DND-41 (cell line): ENCODE measurements around the gene ATF6.

Experiments
- ATAC-seq: fragments of 200-7000 bp; cut with Tn5 transposase; 3 replicates; pipeline ENCODE4 v1.9.1; 2021; ENCODE audit warnings: low read depth; ENCODE audit not compliant: insufficient read depth
- DNase-seq: peaks from one replicate; pipeline ENCODE4 v3.0.0-alpha.2; 2020
- H2AFZ ChIP-seq: 2 replicates; pipeline ENCODE4 v1.6.0; 2012; ENCODE audit warnings: low read depth, low read length
- H3K27ac ChIP-seq: 2 replicates; pipeline ENCODE4 v1.5.1; 2012; ENCODE audit warnings: low read length, inconsistent platforms
- H3K27me3 ChIP-seq: fragments of 200-600 bp; sonication (generic); 2 replicates; pipeline ENCODE4 v1.6.0; 2012; ENCODE audit warnings: low read length, mild to moderate bottlenecking, inconsistent platforms; ENCODE audit not compliant: insufficient read depth, poor library complexity
- H3K36me3 ChIP-seq: 2 replicates; pipeline ENCODE4 v1.5.1; 2012; ENCODE audit warnings: low read length, inconsistent platforms; ENCODE audit not compliant: insufficient read depth
- H3K4me1 ChIP-seq: 2 replicates; pipeline ENCODE4 v1.5.1; 2012; ENCODE audit warnings: mild to moderate bottlenecking, low read length; ENCODE audit not compliant: insufficient read depth
- H3K4me2 ChIP-seq: 2 replicates; pipeline ENCODE4 v1.6.0; 2012; ENCODE audit warnings: mild to moderate bottlenecking, moderate library complexity, low read length, inconsistent platforms; ENCODE audit not compliant: insufficient read depth
- H3K4me3 ChIP-seq, 2 experiments: fragments of 200-600 bp in 1 of 2; shearing (Covaris generic) in 1 of 2; 2 replicates each; pipeline ENCODE4 v1.5.1; 2012 to 2016; ENCODE audit warnings: inconsistent platforms in 2 of 2, low read length in 2 of 2, mild to moderate bottlenecking in 2 of 2, low read depth in 1 of 2, moderate library complexity in 1 of 2
- H3K79me2 ChIP-seq: 2 replicates; pipeline ENCODE4 v1.6.0; 2012; ENCODE audit warnings: low read length, inconsistent platforms; ENCODE audit not compliant: insufficient read depth
- H3K9ac ChIP-seq: 2 replicates; pipeline ENCODE4 v1.6.0; 2012; ENCODE audit warnings: low read depth, mild to moderate bottlenecking, inconsistent platforms, low read length, moderate library complexity
- H3K9me3 ChIP-seq: 2 replicates; pipeline ENCODE4 v1.5.1; 2012; ENCODE audit warnings: low read length, moderate library complexity, mild to moderate bottlenecking, inconsistent platforms; ENCODE audit not compliant: insufficient read depth, severe bottlenecking
- H4K20me1 ChIP-seq: 2 replicates; pipeline ENCODE4 v1.6.0; 2012; ENCODE audit warnings: low read length; ENCODE audit not compliant: insufficient read depth
- CTCF ChIP-seq: IDR thresholded peaks from 2 replicates; pipeline ENCODE4 v1.5.1; 2012; ENCODE audit warnings: borderline replicate concordance, low read length, moderate library complexity, mild to moderate bottlenecking; ENCODE audit not compliant: poor library complexity, severe bottlenecking; ENCODE audit errors: extremely low read depth
- EZH2 ChIP-seq: IDR thresholded peaks from 3 replicates; pipeline ENCODE4 v1.6.1; 2012; ENCODE audit warnings: borderline replicate concordance, low read depth, mild to moderate bottlenecking, moderate library complexity, low read length, inconsistent platforms; ENCODE audit not compliant: severe bottlenecking

The ATF6 gene

DNA sequence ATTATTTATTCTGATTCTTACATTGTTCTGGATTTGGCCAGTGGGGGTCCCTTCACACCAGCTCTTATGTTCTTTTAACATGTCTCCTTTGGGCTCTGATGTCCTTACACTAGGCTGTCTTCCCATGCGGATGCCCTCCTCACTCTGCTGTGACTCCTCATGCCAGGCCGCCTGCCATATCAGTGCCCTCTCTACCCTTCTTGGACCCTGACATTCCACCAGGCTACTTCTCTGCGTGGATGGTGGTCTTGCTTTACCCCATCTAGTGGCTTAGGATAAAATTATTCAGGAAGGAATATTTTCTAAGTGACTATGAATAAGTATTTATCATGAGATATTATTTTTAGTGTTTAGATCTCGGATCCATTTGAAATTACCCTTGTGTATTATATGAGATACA is 21.2 kb downstream of the ATF6 start:
- Histone ChIP-seq H3K4me1 (no peaks in the 10 kb centered on the region), H3K9ac (no peak overlapping the region), H3K27ac (no peak overlapping the region), H3K4me2 (no peak overlapping the region), H3K9me3 (no peaks in the 10 kb centered on the region), H2AFZ (no peak overlapping the region), H3K36me3 (peaks cover 66% of the 10 kb centered on the region), H3K27me3 (no peaks in the 10 kb centered on the region), H3K4me3 (no peak overlapping the region), H4K20me1 (no peaks in the 10 kb centered on the region), H3K79me2 (peaks cover 2% of the 10 kb centered on the region; the same call in 1 of the 2 replicates)
- DNase-seq: no peak
- TF ChIP-seq EZH2 (no peak), CTCF (peak; percentile 28)
- no peak for ATAC-seq

DNA sequence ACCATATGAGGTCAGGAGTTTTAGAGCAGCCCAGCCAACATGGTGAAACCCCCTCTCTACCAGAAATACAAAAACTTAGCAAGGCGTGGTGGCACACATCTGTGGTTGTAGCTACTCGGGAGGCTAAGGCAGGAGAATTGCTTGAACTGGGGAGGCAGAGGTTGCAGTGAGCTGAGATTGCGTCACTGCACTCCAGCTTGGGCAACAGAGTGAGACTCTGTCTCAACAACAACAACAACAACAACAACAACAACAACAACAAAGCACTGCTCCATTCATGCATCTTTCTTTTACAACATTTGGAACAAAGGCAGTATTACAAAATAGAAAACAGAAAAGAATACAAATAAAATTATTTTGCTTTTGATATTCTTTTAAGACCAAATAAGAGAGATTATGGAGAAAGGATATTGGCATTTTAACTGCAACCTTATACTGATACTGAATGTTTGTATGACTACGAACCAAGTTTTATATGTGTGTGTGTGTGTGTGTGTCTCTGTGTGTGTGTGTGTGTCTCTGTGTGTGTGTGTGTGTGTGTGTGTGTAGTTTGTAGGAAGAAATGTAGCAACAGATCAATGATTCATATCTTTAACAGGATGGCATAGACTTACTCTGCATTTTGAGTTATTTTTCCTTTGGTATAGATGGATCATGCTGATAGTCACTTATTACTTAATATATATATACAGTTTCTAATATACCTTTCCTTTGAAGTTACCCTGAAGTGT is 24.6 kb downstream of the ATF6 start:
- no peaks in the 10 kb centered on the region for H3K9me3 ChIP-seq
- H3K79me2 ChIP-seq: peaks cover 2% of the 10 kb centered on the region; the same call in 1 of the 2 replicates
- no peak overlapping the region for H3K4me2 ChIP-seq
- H3K27ac ChIP-seq: no peak overlapping the region
- no peak overlapping the region for H2AFZ ChIP-seq
- DNase-seq (no peak), ATAC-seq (no peak)
- no peaks in the 10 kb centered on the region for H3K4me1 ChIP-seq
- no peaks in the 10 kb centered on the region for H4K20me1 ChIP-seq
- H3K36me3 ChIP-seq: peaks cover 69% of the 10 kb centered on the region
- no peak for TF ChIP-seq CTCF
- TF ChIP-seq EZH2: no peak
- no peaks in the 10 kb centered on the region for H3K27me3 ChIP-seq
- no peak overlapping the region for H3K4me3 ChIP-seq
- no peak overlapping the region for H3K9ac ChIP-seq

GRCh38 chr1:161791904-161792655 is 26.0 kb downstream of the ATF6 start:
- H3K36me3 ChIP-seq: peaks cover 68% of the 10 kb centered on the region
- ATAC-seq (no peak), DNase-seq (no peak)
- H3K4me3 ChIP-seq: no peak overlapping the region
- no peak overlapping the region for H3K27ac ChIP-seq
- H3K9ac ChIP-seq: no peak overlapping the region
- H3K9me3 ChIP-seq: no peaks in the 10 kb centered on the region
- peaks cover 2% of the 10 kb centered on the region; the same call in 1 of the 2 replicates for H3K79me2 ChIP-seq
- no peak overlapping the region for H2AFZ ChIP-seq
- H3K4me2 ChIP-seq: no peak overlapping the region
- no peaks in the 10 kb centered on the region for H4K20me1 ChIP-seq
- H3K4me1 ChIP-seq: no peaks in the 10 kb centered on the region
- H3K27me3 ChIP-seq: no peaks in the 10 kb centered on the region
- TF ChIP-seq CTCF (no peak), EZH2 (no peak)
